Ishikawa (cell line): ENCODE results near the gene VAV3.

Experiments used
- CEBPB ChIP-seq: IDR thresholded peaks from 2 replicates; pipeline ENCODE4 v1.6.1; 2012
- CREB1 ChIP-seq: IDR thresholded peaks from 2 replicates; pipeline ENCODE4 v1.6.1; 2012; ENCODE audit warnings: low read depth
- EGR1 ChIP-seq: IDR thresholded peaks from 2 replicates; pipeline ENCODE4 v1.6.1; 2012
- EP300 ChIP-seq: IDR thresholded peaks from 2 replicates; pipeline ENCODE4 v1.6.1; 2012; ENCODE audit warnings: borderline replicate concordance
- FOXM1 ChIP-seq: IDR thresholded peaks from 2 replicates; pipeline ENCODE4 v1.6.1; 2012; ENCODE audit warnings: low read depth, borderline replicate concordance
- MAX ChIP-seq: IDR thresholded peaks from 2 replicates; pipeline ENCODE4 v1.6.1; 2012
- NFIC ChIP-seq: IDR thresholded peaks from 2 replicates; pipeline ENCODE4 v1.6.1; 2012
- RAD21 ChIP-seq: IDR thresholded peaks from 2 replicates; pipeline ENCODE4 v1.6.1; 2012; ENCODE audit warnings: low read depth
- REST ChIP-seq: IDR thresholded peaks from 2 replicates; pipeline ENCODE4 v1.6.1; 2012; ENCODE audit warnings: low read depth, mild to moderate bottlenecking
- TAF1 ChIP-seq: IDR thresholded peaks from 2 replicates; pipeline ENCODE4 v1.6.1; 2012; ENCODE audit warnings: low read depth, mild to moderate bottlenecking
- TCF12 ChIP-seq: IDR thresholded peaks from 2 replicates; pipeline ENCODE4 v1.6.1; 2012; ENCODE audit warnings: low read depth
- TEAD4 ChIP-seq: IDR thresholded peaks from 2 replicates; pipeline ENCODE4 v1.6.1; 2012
- USF1 ChIP-seq: IDR thresholded peaks from 2 replicates; pipeline ENCODE4 v1.6.1; 2012
- YY1 ChIP-seq: IDR thresholded peaks from 2 replicates; pipeline ENCODE4 v1.6.1; 2012; ENCODE audit warnings: low read depth
- ZBTB7A ChIP-seq: IDR thresholded peaks from 2 replicates; pipeline ENCODE4 v1.6.1; 2012; ENCODE audit warnings: low read depth

Gene VAV3

GRCh38 chr1:107535091-107535490 is 429.9 kb downstream of the VAV3 start:
- TF ChIP-seq YY1: no peak
- no peak for TF ChIP-seq CEBPB
- TF ChIP-seq EGR1: no peak
- no peak for TF ChIP-seq ZBTB7A
- no peak for TF ChIP-seq REST
- no peak for TF ChIP-seq TEAD4
- no peak for TF ChIP-seq NFIC
- no peak for TF ChIP-seq RAD21
- no peak for TF ChIP-seq FOXM1
- no peak for TF ChIP-seq CREB1
- TF ChIP-seq MAX: no peak
- no peak for TF ChIP-seq TCF12
- no peak for TF ChIP-seq EP300
- TF ChIP-seq USF1: no peak
- TF ChIP-seq TAF1: no peak

- TF ChIP-seq MAX (no peak), CREB1 (no peak), REST (no peak), TCF12 (no peak), NFIC (no peak), CEBPB (no peak), YY1 (no peak), TAF1 (no peak), EGR1 (no peak), EP300 (no peak), TEAD4 (no peak), FOXM1 (no peak), ZBTB7A (no peak), USF1 (no peak), RAD21 (no peak)
Measured at GRCh38 chr1:107534632-107535031, 430.3 kb downstream of the VAV3 start.

- TF ChIP-seq TEAD4 (no peak), YY1 (no peak), CREB1 (no peak), CEBPB (no peak), TCF12 (no peak), TAF1 (no peak), MAX (no peak), NFIC (no peak), USF1 (no peak), EP300 (no peak), REST (no peak), RAD21 (no peak), FOXM1 (no peak), EGR1 (no peak), ZBTB7A (no peak)
Measured at GRCh38 chr1:107533436-107533835, 431.5 kb downstream of the VAV3 start.

GRCh38 chr1:107532318-107532717 is 432.7 kb downstream of the VAV3 start:
- TF ChIP-seq TCF12: no peak
- no peak for TF ChIP-seq CREB1
- TF ChIP-seq RAD21: no peak
